Fibroblast of skin of abdomen (primary cell): ENCODE results near the gene TACO1. TPM values are rescaled to one million over a fixed set of nuclear protein-coding genes. Genes with fewer than 3 reads are reported as not detected.

Experiments used
- DNase-seq: peaks from one replicate; pipeline ENCODE4 v3.0.0-alpha.2; 2013
- polyA plus RNA-seq, 2 experiments: library from polyadenylated mRNA; unstranded; fragments of 120-200 nt; gene quantifications; one replicate each; pipeline ENCODE4 v1.2.1, GENCODE V29; 2013; ENCODE audit not compliant: insufficient read length in 2 of 2

Gene TACO1
- 23.0 TPM for polyA plus RNA-seq (2013, experiment 1 of 2; ENCODE audit: insufficient read length)
- polyA plus RNA-seq (2013, experiment 2 of 2; ENCODE audit: insufficient read length) = 23.7 TPM

GRCh38 chr17:63600569-63601438, at the start of gene TACO1:
Gene TACO1 (plus strand): TSS chr17:63600895. CDS start chr17:63601084, 189 bp downstream.
- DNase-seq = peak; percentile 83

GRCh38 chr17:63552211-63552610, 48.5 kb upstream of the TACO1 start:
- DNase-seq = no peak

GRCh38 chr17:63555500-63556156, 45.1 kb upstream of the TACO1 start:
- DNase-seq = no peak

- no peak for DNase-seq
Measured at GRCh38 chr17:63557416-63557815, 43.3 kb upstream of the TACO1 start.

GRCh38 chr17:63558441-63558840, 42.3 kb upstream of the TACO1 start:
- no peak for DNase-seq

- no peak for DNase-seq
Measured at GRCh38 chr17:63561819-63562218, 38.9 kb upstream of the TACO1 start.

- no peak for DNase-seq
Measured at GRCh38 chr17:63563339-63563738, 37.4 kb upstream of the TACO1 start.

- no peak for DNase-seq
Measured at GRCh38 chr17:63564562-63564961, 36.1 kb upstream of the TACO1 start.

- DNase-seq = no peak
Measured at GRCh38 chr17:63567229-63567628, 33.5 kb upstream of the TACO1 start.

GRCh38 chr17:63568563-63568962, 32.1 kb upstream of the TACO1 start:
- no peak for DNase-seq

- DNase-seq = peak; percentile 66
Measured at GRCh38 chr17:63571632-63572310, 28.9 kb upstream of the TACO1 start.

GRCh38 chr17:63573634-63574033, 27.1 kb upstream of the TACO1 start:
- DNase-seq = no peak

- DNase-seq = no peak
Measured at GRCh38 chr17:63578027-63578768, 22.5 kb upstream of the TACO1 start.

GRCh38 chr17:63578769-63579111, 22.0 kb upstream of the TACO1 start:
- no peak for DNase-seq

- no peak for DNase-seq
Measured at GRCh38 chr17:63579633-63580032, 21.1 kb upstream of the TACO1 start.

- no peak for DNase-seq
Measured at GRCh38 chr17:63587770-63588169, 12.9 kb upstream of the TACO1 start.

- DNase-seq = no peak
Measured at GRCh38 chr17:63588797-63589196, 11.9 kb upstream of the TACO1 start.

GRCh38 chr17:63589646-63590045, 11.0 kb upstream of the TACO1 start:
- no peak for DNase-seq

GRCh38 chr17:63592797-63593196, 7.9 kb upstream of the TACO1 start:
- no peak for DNase-seq

- DNase-seq = no peak
Measured at GRCh38 chr17:63595132-63595531, 5.6 kb upstream of the TACO1 start.

- no peak for DNase-seq
Measured at GRCh38 chr17:63596856-63597586, 3.7 kb upstream of the TACO1 start.

- DNase-seq = no peak
Measured at GRCh38 chr17:63598281-63598680, 2.4 kb upstream of the TACO1 start.
